Aorta (tissue), 5 donors: ENCODE results near the gene STOML2. TPM values are rescaled to one million over a fixed set of nuclear protein-coding genes. Genes with fewer than 3 reads are reported as not detected.
"Not testable (repeated sequence)": the region's sequence is repeated elsewhere in the genome, so short reads cannot be mapped to it uniquely, and the experiment has no call there.

Source experiments
- ATAC-seq: fragments of 200-7000 bp; cut with Tn5 transposase; one replicate; pipeline ENCODE4 v1.9.1; 2022; ENCODE audit warnings: moderate library complexity; ENCODE audit not compliant: low FRiP score
- DNase-seq, 2 donors: peaks; one replicate each; pipeline ENCODE4 v3.0.0-alpha.2; 2020
- H3K27ac ChIP-seq, 2 donors: one replicate each; pipeline ENCODE4 v1.5.1; 2013; ENCODE audit warnings: low read length in 2 of 2, mild to moderate bottlenecking in 2 of 2, moderate library complexity in 2 of 2, control low read depth in 1 of 2, inconsistent platforms in 1 of 2, low read depth in 1 of 2
- H3K27me3 ChIP-seq, 2 donors: one replicate each; pipeline ENCODE4 v1.6.1; 2013; ENCODE audit warnings: control low read depth in 1 of 2, low read length in 1 of 2, mild to moderate bottlenecking in 1 of 2, moderate library complexity in 1 of 2; ENCODE audit not compliant: insufficient read depth in 2 of 2, control insufficient read depth in 1 of 2
- H3K36me3 ChIP-seq, 2 donors: one replicate each; pipeline ENCODE4 v1.6.1; 2013; ENCODE audit warnings: control low read depth in 1 of 2, low read length in 1 of 2, mild to moderate bottlenecking in 1 of 2; ENCODE audit not compliant: insufficient read depth in 2 of 2, control insufficient read depth in 1 of 2
- H3K4me1 ChIP-seq, 2 donors: one replicate each; pipeline ENCODE4 v1.6.1; 2013; ENCODE audit warnings: low read length in 2 of 2, control low read depth in 1 of 2, mild to moderate bottlenecking in 1 of 2, moderate library complexity in 1 of 2; ENCODE audit not compliant: insufficient read depth in 2 of 2, control insufficient read depth in 1 of 2
- H3K4me3 ChIP-seq, 2 donors: one replicate each; pipeline ENCODE4 v1.5.1; 2013; ENCODE audit warnings: low read length in 2 of 2, control low read depth in 1 of 2, mild to moderate bottlenecking in 1 of 2
- H3K9me3 ChIP-seq: one replicate; pipeline ENCODE4 v1.6.1; 2013; ENCODE audit warnings: mild to moderate bottlenecking, low read length; ENCODE audit not compliant: control insufficient read depth
- WGBS, 2 donors: extraction: QIAGEN DNeasy Blood & Tissue Kit; methylation state at CpG; one replicate each; pipeline ENCODE4 v1.1.7; 2013; 5-methylcytosine and 5-hydroxymethylcytosine counted together
- intact Hi-C, 2 donors: fragments of 100-400 bp; cut with DNase I; formaldehyde crosslinking; loops; one replicate each; pipeline versions ENCODE4 v1.14.2 to v1.15.0; 2022
- long read RNA-seq, 2 donors: library from polyadenylated mRNA; unstranded; transcript quantifications; one replicate each; pipeline ENCODE4 v2.0.0, GENCODE V29; 2020 to 2021
- polyA plus RNA-seq, 2 donors: library from polyadenylated mRNA; stranded (reverse); fragments of 200-250 nt; gene quantifications; one replicate each; pipeline ENCODE4 v1.2.3, GENCODE V29; 2013
- total RNA-seq, 2 donors: library from RNA; stranded (reverse); fragmentation: NEBNext Ultra II Directional; extraction: Animal tissue kit (Norgen Biotek cat#: 25700); gene quantifications; one replicate each; pipeline ENCODE4 v1.2.1, GENCODE V29; 2021
- donor health status: healthy with polysubstance abuse.
- donor health status: Bipolar disorder and iron deficiency.
- donor health status: DM: no; HTN: no; CAD: no.
- donor health status: DM: no; HTN: no; CAD: no.
- donor health status: DM: yes; HTN: yes; CAD: no.

The STOML2 gene
- total RNA-seq: 10 to 100 TPM; 47.2 to 49.2 TPM
- polyA plus RNA-seq: 10 to 100 TPM; 74.5 to 85.3 TPM
- long read RNA-seq, donor 1, transcript STOML2-201 (10 exons, 1,278 nt): major isoform, 322 of 354 reads
- long read RNA-seq, donor 1, partial matches to known transcripts: 19 of 354 reads
- long read RNA-seq, donor 1, other reads (novel, unspliced or antisense): 13 of 354 reads
- long read RNA-seq, donor 2, transcript STOML2-201 (10 exons, 1,278 nt): major isoform, 44 of 51 reads
- long read RNA-seq, donor 2, partial matches to known transcripts: 3 of 51 reads
- long read RNA-seq, donor 2, other reads (novel, unspliced or antisense): 3 of 51 reads

GRCh38 chr9:35102769-35103659 lies at the start of gene STOML2:
TSS of gene STOML2 (minus strand) at chr9:35103131. CDS start at chr9:35103094, 37 bp downstream.
- peak within 1 kb of the TSS; percentile 59 to 62 for H3K4me3 ChIP-seq
- WGBS, 2 donors: 1% methylated on average over 57 of the region's 57 CpGs
- ATAC-seq (peak; percentile 96), DNase-seq (peak; percentile 96 to 97)
- intact Hi-C loops: no loop called here
- H3K27me3 ChIP-seq: no peaks in the 10 kb centered on the region
- H3K27ac ChIP-seq: peak within 1 kb of the TSS in 1 of 2 donors; percentile 65
- no peaks in the 10 kb centered on the region for H3K4me1 ChIP-seq
- H3K36me3 ChIP-seq: peaks cover 0 to 6% of the 10 kb centered on the region in 2 donors
- H3K9me3 ChIP-seq: no peaks in the 10 kb centered on the region

GRCh38 chr9:35147941-35148563 lies 45.1 kb upstream of the STOML2 start:
- H3K36me3 ChIP-seq, H3K27ac ChIP-seq, ATAC-seq, H3K4me1 ChIP-seq, DNase-seq, H3K9me3 ChIP-seq, H3K27me3 ChIP-seq, intact Hi-C loops, H3K4me3 ChIP-seq: not testable (repeated sequence)
- 44 to 58% methylated on average over 5 of the region's 5 CpGs for WGBS, 2 donors

- Histone ChIP-seq H3K9me3 (peaks cover 11% of the 10 kb centered on the region), H3K27me3 (no peaks in the 10 kb centered on the region)
- WGBS, 2 donors: 92 to 94% methylated on average over 5 of the region's 5 CpGs
Observed at GRCh38 chr9:35142037-35142436, 39.1 kb upstream of the STOML2 start.

GRCh38 chr9:35140093-35140492 lies 37.2 kb upstream of the STOML2 start:
- no peak overlapping the region for H3K4me3 ChIP-seq
- intact Hi-C loops: no loop called here
- 87 to 88% methylated on average over 2 of the region's 2 CpGs for WGBS, 2 donors
- no peaks in the 10 kb centered on the region for H3K4me1 ChIP-seq
- H3K9me3 ChIP-seq: peaks cover 11% of the 10 kb centered on the region
- DNase-seq (no peak), ATAC-seq (no peak)
- H3K36me3 ChIP-seq: no peaks in the 10 kb centered on the region
- no peaks in the 10 kb centered on the region for H3K27me3 ChIP-seq
- no peak overlapping the region for H3K27ac ChIP-seq

More at GRCh38 chr9:35142037-35142436, 39.1 kb upstream of the STOML2 start:
- Histone ChIP-seq H3K4me3 (no peak overlapping the region), H3K27ac (no peak overlapping the region), H3K4me1 (no peaks in the 10 kb centered on the region), H3K36me3 (no peaks in the 10 kb centered on the region)
- intact Hi-C loops: no loop called here
- DNase-seq (no peak), ATAC-seq (no peak)

- no peak for ATAC-seq
- Histone ChIP-seq H3K4me3 (no peak overlapping the region), H3K9me3 (peaks cover 7% of the 10 kb centered on the region), H3K4me1 (no peaks in the 10 kb centered on the region), H3K27ac (no peak overlapping the region), H3K27me3 (no peaks in the 10 kb centered on the region), H3K36me3 (no peaks in the 10 kb centered on the region)
- 81% methylated on average over 8 of the region's 8 CpGs for WGBS, 2 donors
- DNase-seq: no peak
- intact Hi-C loops: no loop called here
Observed at GRCh38 chr9:35136866-35137265, 33.9 kb upstream of the STOML2 start.

GRCh38 chr9:35135988-35136387 lies 33.1 kb upstream of the STOML2 start:
- H3K4me3 ChIP-seq: no peak overlapping the region
- no peaks in the 10 kb centered on the region for H3K27me3 ChIP-seq
- DNase-seq (no peak), ATAC-seq (no peak)
- intact Hi-C loops: no loop called here
- peaks cover 1% of the 10 kb centered on the region for H3K9me3 ChIP-seq
- H3K4me1 ChIP-seq: no peaks in the 10 kb centered on the region
- no peaks in the 10 kb centered on the region for H3K36me3 ChIP-seq
- 90 to 92% methylated on average over 7 of the region's 7 CpGs for WGBS, 2 donors
- no peak overlapping the region for H3K27ac ChIP-seq

- ATAC-seq (no peak), DNase-seq (no peak)
- H3K4me1 ChIP-seq: no peaks in the 10 kb centered on the region
- H3K9me3 ChIP-seq: no peaks in the 10 kb centered on the region
- no peaks in the 10 kb centered on the region for H3K36me3 ChIP-seq
- no peak overlapping the region for H3K27ac ChIP-seq
- 74 to 78% methylated on average over 6 of the region's 6 CpGs for WGBS, 2 donors
- no peak overlapping the region for H3K4me3 ChIP-seq
- intact Hi-C loops: no loop called here
- no peaks in the 10 kb centered on the region for H3K27me3 ChIP-seq
Observed at GRCh38 chr9:35134920-35135319, 32.0 kb upstream of the STOML2 start.

- H3K36me3 ChIP-seq: no peaks in the 10 kb centered on the region
- peak overlapping the region; percentile 33 to 75 for H3K27ac ChIP-seq
- H3K4me3 ChIP-seq: no peak overlapping the region
- H3K27me3 ChIP-seq: no peaks in the 10 kb centered on the region
- intact Hi-C loops: loop anchor here (1.0 to 5.0 kb wide), 9 partner anchors 40 to 360 kb away; partner anchors contain the start of gene UNC13B (in 1 of the 2)
- 3 to 5% methylated on average over 30 of the region's 30 CpGs for WGBS, 2 donors
- no peaks in the 10 kb centered on the region for H3K9me3 ChIP-seq
- ATAC-seq (peak; percentile 91), DNase-seq (peak; percentile 93 to 95)
- no peaks in the 10 kb centered on the region for H3K4me1 ChIP-seq
Observed at GRCh38 chr9:35116898-35117551, 14.1 kb upstream of the STOML2 start.
